ENCODE results near the gene MEIS2. TPM values are rescaled to one million over a fixed set of nuclear protein-coding genes. Genes with fewer than 3 reads are reported as not detected.

The MEIS2 gene
- total RNA-seq, 1 experiment from 2014 or later = 17.5 TPM

- H3K9me2 ChIP-seq (replicated peaks; ENCODE audit: low read length) = no peaks in the 10 kb centered on the region
- peaks cover 3% of the 10 kb centered on the region for H3F3A ChIP-seq (ENCODE audit: low read length, unreplicated experiment)
- ATAC-seq (no peak), DNase-seq (no peak)
- no TSS peak for BruUV-seq (replicated peaks)
- H3K36me3 ChIP-seq (ENCODE audit: low read depth, low read length) = no peaks in the 10 kb centered on the region
- ChIA-PET POLR2A (ENCODE audit: unreplicated experiment) (no interaction called here), CTCF (no interaction called here)
- no peaks in the 10 kb centered on the region for H3K79me2 ChIP-seq (ENCODE audit: low read length)
- H3K4me1 ChIP-seq (ENCODE audit: insufficient read depth, low read length) = 0 out of 2 replicates have a peak, but pooled peaks cover 6% of the 10 kb centered on the region
- no peaks in the 10 kb centered on the region for H3K9me3 ChIP-seq (ENCODE audit: low read length)
- TF ChIP-seq CTCF (conservative IDR thresholded peaks at IDR 0.05; ENCODE audit: low read depth, low read length) (no peak), EZH2 (IDR thresholded peaks at IDR 0.05; ENCODE audit: low read length, unreplicated experiment) (no peak), EZH2phosphoT487 (IDR thresholded peaks at IDR 0.05; ENCODE audit: borderline replicate concordance, low read length) (no peak)
- no peak overlapping the region for H3K4me2 ChIP-seq (ENCODE audit: low read length)
- intact Hi-C loops (cut with micrococcal nuclease) = no loop called here
- H2AFZ ChIP-seq (ENCODE audit: low read length) = no peak overlapping the region
- no peaks in the 10 kb centered on the region for H3K27me3 ChIP-seq (ENCODE audit: low read length)
- H3K27ac ChIP-seq (ENCODE audit: low read length) = no peak overlapping the region
- no peak overlapping the region for H3K9ac ChIP-seq (ENCODE audit: low read length)
- no peaks in the 10 kb centered on the region for H4K20me1 ChIP-seq (ENCODE audit: low read length)
- no peak overlapping the region for H3K4me3 ChIP-seq (ENCODE audit: low read length)
Measured at GRCh38 chr15:36894075-36894474, 206.3 kb downstream of the MEIS2 start.

GRCh38 chr15:36893276-36893675 lies 207.1 kb downstream of the MEIS2 start:
- H3K79me2 ChIP-seq (ENCODE audit: low read length) = no peaks in the 10 kb centered on the region
- H3F3A ChIP-seq (ENCODE audit: low read length, unreplicated experiment) = peaks cover 3% of the 10 kb centered on the region
- H3K27me3 ChIP-seq (ENCODE audit: low read length) = no peaks in the 10 kb centered on the region
- H3K27ac ChIP-seq (ENCODE audit: low read length) = no peak overlapping the region
- TF ChIP-seq EZH2 (IDR thresholded peaks at IDR 0.05; ENCODE audit: low read length, unreplicated experiment) (no peak), EZH2phosphoT487 (IDR thresholded peaks at IDR 0.05; ENCODE audit: borderline replicate concordance, low read length) (no peak)
- ChIA-PET POLR2A (ENCODE audit: unreplicated experiment) (no interaction called here), CTCF (no interaction called here)
- H3K4me3 ChIP-seq (ENCODE audit: low read length) = no peak overlapping the region
- H3K4me2 ChIP-seq (ENCODE audit: low read length) = no peak overlapping the region
- DNase-seq = no peak
- intact Hi-C loops (cut with micrococcal nuclease) = no loop called here
- H4K20me1 ChIP-seq (ENCODE audit: low read length) = no peaks in the 10 kb centered on the region
- H3K4me1 ChIP-seq (ENCODE audit: insufficient read depth, low read length) = 0 out of 2 replicates have a peak, but pooled peaks cover 6% of the 10 kb centered on the region
- no peaks in the 10 kb centered on the region for H3K9me3 ChIP-seq (ENCODE audit: low read length)
- H3K9ac ChIP-seq (ENCODE audit: low read length) = no peak overlapping the region
- H3K36me3 ChIP-seq (ENCODE audit: low read depth, low read length) = no peaks in the 10 kb centered on the region
- no TSS peak for BruUV-seq (replicated peaks)
- H2AFZ ChIP-seq (ENCODE audit: low read length) = no peak overlapping the region
- ATAC-seq = no peak
- H3K9me2 ChIP-seq (replicated peaks; ENCODE audit: low read length) = no peaks in the 10 kb centered on the region

- H3K4me1 ChIP-seq (ENCODE audit: insufficient read depth, low read length) = peaks cover 13% of the 10 kb centered on the region
- TF ChIP-seq CTCF (conservative IDR thresholded peaks at IDR 0.05; ENCODE audit: low read depth, low read length) (no peak), EZH2 (IDR thresholded peaks at IDR 0.05; ENCODE audit: low read length, unreplicated experiment) (no peak), EZH2phosphoT487 (IDR thresholded peaks at IDR 0.05; ENCODE audit: borderline replicate concordance, low read length) (no peak)
- H4K20me1 ChIP-seq (ENCODE audit: low read length) = no peaks in the 10 kb centered on the region
- DNase-seq (no peak), ATAC-seq (no peak)
- CTCF ChIA-PET = no interaction called here
- H3K27ac ChIP-seq (ENCODE audit: low read length) = no peak overlapping the region
- no peak overlapping the region for H2AFZ ChIP-seq (ENCODE audit: low read length)
- H3K36me3 ChIP-seq (ENCODE audit: low read depth, low read length) = no peaks in the 10 kb centered on the region
- no peaks in the 10 kb centered on the region for H3K9me3 ChIP-seq (ENCODE audit: low read length)
- no peaks in the 10 kb centered on the region for H3K79me2 ChIP-seq (ENCODE audit: low read length)
- intact Hi-C loops (cut with micrococcal nuclease) = loop anchor here (10.0 kb wide), 1 partner anchor 1374 kb away; no protein-coding TSS in a partner anchor
- POLR2A ChIA-PET (ENCODE audit: unreplicated experiment) = no interaction called here
- H3K4me3 ChIP-seq (ENCODE audit: low read length) = no peak overlapping the region
- no peak overlapping the region for H3K9ac ChIP-seq (ENCODE audit: low read length)
- H3K4me2 ChIP-seq (ENCODE audit: low read length) = no peak overlapping the region
- H3F3A ChIP-seq (ENCODE audit: low read length, unreplicated experiment) = peaks cover 3% of the 10 kb centered on the region
- H3K27me3 ChIP-seq (ENCODE audit: low read length) = peaks cover 36% of the 10 kb centered on the region
- H3K9me2 ChIP-seq (replicated peaks; ENCODE audit: low read length) = no peaks in the 10 kb centered on the region
- BruUV-seq (replicated peaks) = no TSS peak
Measured at GRCh38 chr15:36888011-36888992, 212.0 kb downstream of the MEIS2 start.
